ENCODE results near the gene RNF187.

The RNF187 gene

GRCh38 chr1:228456252-228457016, 30.7 kb upstream of the RNF187 start:
- H3K36me3 Mint-ChIP-seq (ENCODE audit: low read depth), result peaks cover 20% of the 10 kb centered on the region
- peaks cover 19% of the 10 kb centered on the region for H3K27me3 Mint-ChIP-seq (ENCODE audit: low read depth, poor library complexity)
- peak overlapping the region; percentile 99 for H3K27ac Mint-ChIP-seq
- no peak for DNase-seq
- peak overlapping the region; percentile 91 for H3K4me3 Mint-ChIP-seq
- TF ChIP-seq, protein P1, sequence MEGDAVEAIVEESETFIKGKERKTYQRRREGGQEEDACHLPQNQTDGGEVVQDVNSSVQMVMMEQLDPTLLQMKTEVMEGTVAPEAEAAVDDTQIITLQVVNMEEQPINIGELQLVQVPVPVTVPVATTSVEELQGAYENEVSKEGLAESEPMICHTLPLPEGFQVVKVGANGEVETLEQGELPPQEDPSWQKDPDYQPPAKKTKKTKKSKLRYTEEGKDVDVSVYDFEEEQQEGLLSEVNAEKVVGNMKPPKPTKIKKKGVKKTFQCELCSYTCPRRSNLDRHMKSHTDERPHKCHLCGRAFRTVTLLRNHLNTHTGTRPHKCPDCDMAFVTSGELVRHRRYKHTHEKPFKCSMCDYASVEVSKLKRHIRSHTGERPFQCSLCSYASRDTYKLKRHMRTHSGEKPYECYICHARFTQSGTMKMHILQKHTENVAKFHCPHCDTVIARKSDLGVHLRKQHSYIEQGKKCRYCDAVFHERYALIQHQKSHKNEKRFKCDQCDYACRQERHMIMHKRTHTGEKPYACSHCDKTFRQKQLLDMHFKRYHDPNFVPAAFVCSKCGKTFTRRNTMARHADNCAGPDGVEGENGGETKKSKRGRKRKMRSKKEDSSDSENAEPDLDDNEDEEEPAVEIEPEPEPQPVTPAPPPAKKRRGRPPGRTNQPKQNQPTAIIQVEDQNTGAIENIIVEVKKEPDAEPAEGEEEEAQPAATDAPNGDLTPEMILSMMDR (IDR thresholded peaks at IDR 0.05), result no peak
- peaks cover 69% of the 10 kb centered on the region for H3K4me1 Mint-ChIP-seq
- no peaks in the 10 kb centered on the region for H3K9me3 Mint-ChIP-seq

GRCh38 chr1:228457017-228457395, 30.2 kb upstream of the RNF187 start:
- DNase-seq, result no peak
- Mint-ChIP-seq H3K4me3 (peak overlapping the region; percentile 91), H3K27me3 (ENCODE audit: low read depth, poor library complexity) (peaks cover 25% of the 10 kb centered on the region), H3K4me1 (peaks cover 65% of the 10 kb centered on the region), H3K36me3 (ENCODE audit: low read depth) (peaks cover 16% of the 10 kb centered on the region), H3K9me3 (no peaks in the 10 kb centered on the region), H3K27ac (peak overlapping the region; percentile 99)
- TF ChIP-seq, protein P1 (IDR thresholded peaks at IDR 0.05), result no peak

- TF ChIP-seq, protein P1 (IDR thresholded peaks at IDR 0.05), result no peak
- DNase-seq, result peak; percentile 83
- peak overlapping the region; percentile 91 for H3K4me3 Mint-ChIP-seq
- peak overlapping the region; percentile 99 for H3K27ac Mint-ChIP-seq
- peaks cover 14% of the 10 kb centered on the region for H3K36me3 Mint-ChIP-seq (ENCODE audit: low read depth)
- H3K9me3 Mint-ChIP-seq, result no peaks in the 10 kb centered on the region
- peaks cover 31% of the 10 kb centered on the region for H3K27me3 Mint-ChIP-seq (ENCODE audit: low read depth, poor library complexity)
- peaks cover 66% of the 10 kb centered on the region for H3K4me1 Mint-ChIP-seq
Observed at GRCh38 chr1:228457396-228458176, 29.6 kb upstream of the RNF187 start.

DNA sequence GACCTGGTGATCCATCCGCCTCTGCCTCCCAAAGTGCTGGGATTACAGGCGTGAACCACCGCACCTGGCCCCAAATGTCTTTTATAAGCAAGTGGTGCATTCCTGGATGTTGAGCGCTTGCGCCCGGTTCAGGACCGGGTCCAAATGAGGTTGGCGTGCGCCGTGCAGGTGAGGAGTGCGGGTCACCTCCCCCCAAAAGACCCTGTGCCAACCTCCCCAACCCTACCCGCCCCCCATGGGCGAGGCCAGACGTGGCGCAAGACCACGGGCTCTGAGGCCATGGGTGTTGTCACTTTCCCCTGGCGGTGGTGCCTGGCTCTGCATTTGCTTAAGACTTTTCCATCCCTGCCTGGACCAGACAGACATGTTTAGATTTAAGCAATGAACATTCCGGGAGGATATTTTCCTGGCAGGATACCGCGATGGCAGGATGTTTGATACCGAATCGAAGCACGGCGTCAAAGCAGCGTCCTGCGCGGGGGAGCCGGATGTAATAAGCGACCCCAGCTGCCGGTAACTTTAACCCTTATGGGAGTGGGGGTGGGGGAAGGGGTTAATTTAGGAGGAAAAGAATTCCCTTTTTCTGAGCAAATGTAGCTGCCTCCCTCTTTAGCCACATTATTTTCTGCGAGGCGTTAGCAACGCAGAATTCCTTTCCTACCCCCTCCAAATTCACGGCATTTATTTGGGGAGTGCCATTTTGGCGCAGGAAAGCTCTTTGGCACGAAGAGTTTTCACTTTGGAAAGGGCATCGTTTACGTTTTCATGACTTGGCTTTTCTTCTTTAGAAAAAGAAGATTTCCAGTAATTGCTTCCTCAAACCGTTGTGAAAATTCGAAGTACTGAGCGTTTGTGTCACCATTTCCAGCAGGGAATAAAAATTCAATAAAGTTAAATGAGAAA, 27.8 kb upstream of the RNF187 start:
- peaks cover 68% of the 10 kb centered on the region for H3K4me1 Mint-ChIP-seq
- H3K9me3 Mint-ChIP-seq, result no peaks in the 10 kb centered on the region
- peak overlapping the region; percentile 91 for H3K4me3 Mint-ChIP-seq
- TF ChIP-seq, protein P1 (IDR thresholded peaks at IDR 0.05), result peak; percentile 86
- H3K27ac Mint-ChIP-seq, result peak overlapping the region; percentile 29
- peaks cover 3% of the 10 kb centered on the region for H3K36me3 Mint-ChIP-seq (ENCODE audit: low read depth)
- peaks cover 42% of the 10 kb centered on the region for H3K27me3 Mint-ChIP-seq (ENCODE audit: low read depth, poor library complexity)
- peak; percentile 72 for DNase-seq

DNA sequence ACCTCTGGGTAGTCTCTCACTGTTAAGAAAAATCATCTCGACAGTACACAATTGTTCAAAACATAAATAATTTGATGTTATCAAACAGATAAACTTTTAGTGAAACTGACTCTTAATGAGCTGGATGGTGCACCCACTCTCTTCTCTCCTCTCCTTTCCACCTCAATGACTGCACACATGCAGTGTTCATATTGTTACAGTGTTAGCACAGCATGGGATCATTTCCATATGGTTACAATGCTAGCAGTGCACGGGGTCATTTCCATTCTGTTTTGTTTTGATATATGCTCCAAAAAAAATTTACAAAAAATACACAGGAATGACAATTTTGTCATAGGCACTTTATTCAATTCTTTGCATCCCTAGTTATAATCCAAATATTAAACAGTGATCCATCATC, 26.4 kb upstream of the RNF187 start:
- Mint-ChIP-seq H3K4me1 (peaks cover 74% of the 10 kb centered on the region), H3K27ac (no peak overlapping the region), H3K4me3 (peak overlapping the region; percentile 71), H3K9me3 (no peaks in the 10 kb centered on the region), H3K36me3 (ENCODE audit: low read depth) (no peaks in the 10 kb centered on the region), H3K27me3 (ENCODE audit: low read depth, poor library complexity) (peaks cover 50% of the 10 kb centered on the region)
- DNase-seq, result no peak
- TF ChIP-seq, protein P1 (IDR thresholded peaks at IDR 0.05), result no peak

Measured in nephron progenitor cell (in vitro differentiated cells).